Measurements from ENCODE around the gene LRG1.

DNA sequence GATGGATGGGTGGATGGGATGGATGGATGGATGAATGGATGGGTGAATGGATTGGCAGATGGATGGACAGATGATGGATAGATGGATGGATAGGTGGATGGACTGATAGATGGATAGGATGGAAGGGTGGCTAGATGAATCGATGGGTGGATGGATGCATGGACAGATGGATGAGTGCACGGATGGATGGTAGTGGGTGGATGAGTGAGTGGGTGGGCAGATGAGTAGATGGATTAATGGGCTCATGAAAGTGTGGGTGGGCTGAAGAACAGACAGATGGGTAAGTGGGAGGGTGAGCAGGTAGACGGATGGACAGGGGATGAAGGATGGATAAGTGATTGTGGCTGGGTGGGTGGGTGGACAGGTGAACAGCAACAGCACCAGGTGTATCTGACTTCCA lies 13.9 kb upstream of the LRG1 start:
- TF ChIP-seq, protein P1, sequence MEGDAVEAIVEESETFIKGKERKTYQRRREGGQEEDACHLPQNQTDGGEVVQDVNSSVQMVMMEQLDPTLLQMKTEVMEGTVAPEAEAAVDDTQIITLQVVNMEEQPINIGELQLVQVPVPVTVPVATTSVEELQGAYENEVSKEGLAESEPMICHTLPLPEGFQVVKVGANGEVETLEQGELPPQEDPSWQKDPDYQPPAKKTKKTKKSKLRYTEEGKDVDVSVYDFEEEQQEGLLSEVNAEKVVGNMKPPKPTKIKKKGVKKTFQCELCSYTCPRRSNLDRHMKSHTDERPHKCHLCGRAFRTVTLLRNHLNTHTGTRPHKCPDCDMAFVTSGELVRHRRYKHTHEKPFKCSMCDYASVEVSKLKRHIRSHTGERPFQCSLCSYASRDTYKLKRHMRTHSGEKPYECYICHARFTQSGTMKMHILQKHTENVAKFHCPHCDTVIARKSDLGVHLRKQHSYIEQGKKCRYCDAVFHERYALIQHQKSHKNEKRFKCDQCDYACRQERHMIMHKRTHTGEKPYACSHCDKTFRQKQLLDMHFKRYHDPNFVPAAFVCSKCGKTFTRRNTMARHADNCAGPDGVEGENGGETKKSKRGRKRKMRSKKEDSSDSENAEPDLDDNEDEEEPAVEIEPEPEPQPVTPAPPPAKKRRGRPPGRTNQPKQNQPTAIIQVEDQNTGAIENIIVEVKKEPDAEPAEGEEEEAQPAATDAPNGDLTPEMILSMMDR (conservative IDR thresholded peaks at IDR 0.05 in 1 of 2, IDR thresholded peaks at IDR 0.05 in 1 of 2; ENCODE audit: extremely low read depth in 1 of 2, insufficient read depth in 1 of 2, low read depth in 1 of 2, low read length in 2 of 2) = no peak
- no peak for TF ChIP-seq EZH2 (IDR thresholded peaks at IDR 0.05; ENCODE audit: borderline replicate concordance, low read length)

All from mammary epithelial cell (primary cell).